Duodenal mucosa (tissue), 2 donors: Measurements from ENCODE around the gene APOB.

ENCODE experiments used
- H3K27ac ChIP-seq: one replicate; pipeline ENCODE4 v1.7.0; 2013; ENCODE audit warnings: low read depth, low read length
- H3K27me3 ChIP-seq, 2 donors: one replicate each; pipeline ENCODE4 v1.7.0; 2013; ENCODE audit warnings: low read length in 2 of 2, control low read depth in 1 of 2; ENCODE audit not compliant: insufficient read depth in 2 of 2, control insufficient read depth in 1 of 2
- H3K36me3 ChIP-seq, 2 donors: one replicate each; pipeline ENCODE4 v1.7.0; 2013; ENCODE audit warnings: low read length in 2 of 2, control low read depth in 1 of 2; ENCODE audit not compliant: insufficient read depth in 2 of 2, control insufficient read depth in 1 of 2
- H3K4me1 ChIP-seq, 2 donors: one replicate each; pipeline ENCODE4 v1.7.0; 2013; ENCODE audit warnings: low read length in 2 of 2, control low read depth in 1 of 2; ENCODE audit not compliant: insufficient read depth in 2 of 2, control insufficient read depth in 1 of 2
- H3K4me3 ChIP-seq, 2 donors: one replicate each; pipeline ENCODE4 v1.7.0; 2013; ENCODE audit warnings: low read length in 2 of 2, low read depth in 1 of 2
- H3K9ac ChIP-seq, 2 donors: one replicate each; pipeline ENCODE4 v1.7.0; 2013; ENCODE audit warnings: low read length in 2 of 2, low read depth in 1 of 2
- H3K9me3 ChIP-seq, 2 donors: one replicate each; pipeline ENCODE4 v1.7.0; 2013; ENCODE audit warnings: low read length in 2 of 2, control low read depth in 1 of 2; ENCODE audit not compliant: control insufficient read depth in 1 of 2

Gene APOB

DNA sequence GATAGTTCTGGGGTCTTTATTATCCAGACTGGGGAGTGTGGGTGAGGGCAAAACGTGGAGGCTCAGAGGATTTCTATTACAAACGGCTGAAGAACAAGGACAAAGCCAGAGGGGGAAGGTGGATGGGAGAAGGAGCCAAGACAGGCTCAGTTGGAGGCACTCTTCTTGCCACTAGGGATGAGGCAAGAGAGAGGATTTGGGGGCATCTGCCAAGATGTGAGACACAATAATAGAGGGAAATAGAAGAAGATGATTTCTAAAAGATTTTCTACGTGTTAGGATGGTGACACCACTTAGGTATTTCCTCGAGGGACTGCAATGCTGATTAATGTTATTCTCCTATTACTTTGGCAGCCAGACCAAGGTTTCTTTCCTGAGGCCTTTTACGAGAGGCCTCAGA lies 71.8 kb downstream of the APOB start:
- Histone ChIP-seq H3K36me3 (no peaks in the 10 kb centered on the region), H3K9ac (no peak overlapping the region), H3K27me3 (no peaks in the 10 kb centered on the region), H3K27ac (no peak overlapping the region), H3K4me1 (no peaks in the 10 kb centered on the region), H3K9me3 (no peaks in the 10 kb centered on the region), H3K4me3 (no peak overlapping the region)

DNA sequence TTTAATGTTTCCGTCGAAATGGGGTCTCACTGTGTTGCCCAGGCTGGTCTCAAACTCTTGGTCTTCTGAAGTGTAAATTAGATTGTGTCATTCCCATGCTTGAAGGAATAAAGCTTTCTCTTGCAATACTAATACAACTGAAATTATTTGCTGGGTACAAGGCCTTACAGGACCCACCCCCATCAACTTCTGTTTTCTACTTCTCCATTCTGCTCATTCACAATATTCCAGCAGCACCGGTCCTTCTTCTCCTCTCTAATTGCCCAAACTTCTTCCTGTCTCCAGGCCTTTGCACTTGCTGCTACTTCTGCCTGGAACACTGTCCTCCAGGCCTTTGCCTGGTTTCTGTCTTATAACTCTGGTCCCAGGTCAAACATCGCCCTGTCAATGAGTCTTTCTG lies 73.8 kb downstream of the APOB start:
- Histone ChIP-seq H3K4me3 (no peak overlapping the region), H3K4me1 (no peaks in the 10 kb centered on the region), H3K36me3 (no peaks in the 10 kb centered on the region), H3K9ac (no peak overlapping the region), H3K27ac (no peak overlapping the region), H3K9me3 (no peaks in the 10 kb centered on the region), H3K27me3 (no peaks in the 10 kb centered on the region)

DNA sequence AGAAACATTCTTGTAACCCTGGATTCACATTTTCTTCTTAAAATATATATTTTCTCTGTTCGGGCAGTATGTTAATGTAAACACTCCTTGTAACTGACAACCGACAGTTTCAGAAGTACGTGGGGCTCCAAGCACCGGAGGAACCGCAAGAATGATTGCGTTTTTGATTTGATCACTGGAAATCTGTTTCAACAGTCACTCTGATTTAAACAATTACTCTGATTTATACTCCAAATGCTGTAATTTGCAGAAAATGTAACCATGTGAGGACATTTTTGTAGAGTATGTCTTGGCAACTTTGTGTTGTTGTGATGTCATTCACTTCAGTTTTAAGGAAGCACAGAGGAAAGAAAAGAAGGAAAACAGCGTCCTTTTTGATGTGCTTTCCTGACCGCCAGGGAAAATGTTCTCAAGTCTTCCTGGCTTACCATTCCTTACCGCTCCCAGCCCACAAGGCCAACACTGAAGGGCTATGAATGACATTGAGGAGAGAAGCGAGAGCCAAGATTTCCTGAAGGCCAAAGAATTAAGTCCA lies 77.7 kb downstream of the APOB start:
- no peak overlapping the region for H3K4me3 ChIP-seq

DNA sequence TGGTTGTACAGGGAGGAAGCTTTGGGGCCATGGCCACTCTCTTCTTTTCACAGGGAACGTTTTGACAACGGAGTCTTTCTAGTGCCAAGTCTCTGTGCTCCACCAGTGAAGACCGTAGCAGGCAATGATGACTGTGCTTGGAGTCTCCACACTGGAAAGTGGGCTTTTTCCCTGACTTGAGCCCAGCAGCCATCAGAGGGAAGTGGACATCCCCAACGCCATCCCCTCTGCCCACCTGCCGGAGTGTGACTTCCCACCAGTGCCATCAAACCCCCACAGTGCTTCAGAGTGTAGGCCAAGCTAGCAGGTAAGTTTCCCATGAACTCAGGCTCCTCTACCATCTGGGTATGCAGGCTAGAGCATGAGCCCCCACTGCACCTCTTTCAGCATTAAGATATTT lies 78.7 kb downstream of the APOB start:
- no peaks in the 10 kb centered on the region for H3K36me3 ChIP-seq
- no peak overlapping the region for H3K9ac ChIP-seq
- H3K4me1 ChIP-seq, result no peaks in the 10 kb centered on the region
- no peaks in the 10 kb centered on the region for H3K27me3 ChIP-seq
- H3K4me3 ChIP-seq, result no peak overlapping the region
- H3K9me3 ChIP-seq, result no peaks in the 10 kb centered on the region
- no peak overlapping the region for H3K27ac ChIP-seq

More for the DNA sequence above, 77.7 kb downstream of the APOB start:
- no peaks in the 10 kb centered on the region for H3K9me3 ChIP-seq
- H3K4me1 ChIP-seq, result no peaks in the 10 kb centered on the region
- H3K9ac ChIP-seq, result no peak overlapping the region
- H3K36me3 ChIP-seq, result no peaks in the 10 kb centered on the region
- no peaks in the 10 kb centered on the region for H3K27me3 ChIP-seq
- no peak overlapping the region for H3K27ac ChIP-seq

DNA sequence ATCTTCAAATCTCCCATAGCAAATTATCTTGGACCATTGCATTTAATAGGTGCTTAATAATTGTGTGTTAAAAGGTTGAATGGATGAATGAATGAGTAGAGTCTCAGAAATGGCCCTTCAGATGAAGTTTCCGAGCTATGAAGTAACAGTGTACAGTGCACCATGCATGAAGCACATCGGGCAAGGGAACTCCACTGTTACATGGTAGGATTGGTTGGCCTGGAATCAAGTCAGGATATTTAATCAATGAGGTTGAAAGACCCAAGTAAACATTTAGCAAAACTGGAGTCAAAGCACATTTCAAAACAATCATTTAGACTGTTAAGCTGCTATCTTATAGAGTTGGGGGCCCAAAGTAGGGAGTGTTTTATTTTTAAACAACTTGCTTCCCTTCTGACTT lies 80.0 kb downstream of the APOB start:
- Histone ChIP-seq H3K4me3 (no peak overlapping the region), H3K27ac (no peak overlapping the region), H3K9ac (no peak overlapping the region), H3K9me3 (no peaks in the 10 kb centered on the region), H3K27me3 (no peaks in the 10 kb centered on the region), H3K4me1 (no peaks in the 10 kb centered on the region), H3K36me3 (no peaks in the 10 kb centered on the region)

DNA sequence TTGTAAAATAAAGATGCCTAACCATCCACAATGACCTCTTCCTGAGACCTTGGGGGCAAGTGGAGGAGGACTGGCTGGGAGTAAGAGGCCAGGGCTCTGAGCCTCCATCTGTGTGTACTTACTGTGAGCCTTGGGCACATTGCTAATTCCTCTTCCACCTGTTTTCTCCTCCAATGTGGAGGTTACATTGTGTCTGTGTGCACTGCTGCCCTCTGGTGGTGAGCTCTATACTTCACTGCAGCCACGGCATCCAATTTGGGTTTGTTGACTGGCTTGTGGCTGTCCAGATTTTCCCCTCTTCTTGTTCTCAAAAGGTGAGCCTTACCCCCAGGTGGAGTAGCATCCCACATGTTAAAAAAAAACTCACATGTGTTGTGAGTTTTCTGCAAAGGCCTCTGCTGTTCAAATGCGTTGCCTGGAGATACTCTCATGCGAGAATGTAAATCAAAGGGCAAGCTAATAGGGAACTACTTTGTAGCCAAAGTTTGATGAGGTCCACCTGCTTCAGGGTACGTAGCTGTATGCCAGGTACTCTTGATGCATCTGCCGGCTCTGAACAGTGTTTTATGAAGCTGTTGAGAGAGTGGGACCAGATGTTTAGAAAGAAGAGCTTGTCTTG lies 80.8 kb downstream of the APOB start:
- H3K4me1 ChIP-seq, result no peaks in the 10 kb centered on the region
- no peaks in the 10 kb centered on the region for H3K36me3 ChIP-seq
- H3K4me3 ChIP-seq, result no peak overlapping the region
- no peaks in the 10 kb centered on the region for H3K9me3 ChIP-seq
- no peak overlapping the region for H3K27ac ChIP-seq
- no peaks in the 10 kb centered on the region for H3K27me3 ChIP-seq
- no peak overlapping the region for H3K9ac ChIP-seq

DNA sequence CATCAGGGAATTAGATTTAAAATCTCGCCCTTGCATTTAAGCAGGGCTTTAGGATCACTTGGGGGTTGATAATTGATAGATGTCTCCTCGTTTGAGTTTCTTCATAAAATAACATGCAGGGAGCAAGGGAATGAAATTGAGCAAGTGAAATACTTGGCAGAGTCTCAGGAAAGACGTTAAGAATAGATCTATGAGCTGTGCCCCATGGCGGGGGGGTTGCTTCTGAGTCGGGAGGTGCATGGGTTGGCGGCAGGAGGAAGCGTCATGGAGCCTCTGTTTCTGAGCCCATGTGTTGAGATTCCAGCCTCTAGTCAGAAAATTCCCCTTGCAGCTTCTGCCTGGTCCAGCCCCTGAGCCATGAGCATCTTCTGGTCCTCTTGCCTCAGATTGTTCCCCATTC lies 82.0 kb downstream of the APOB start:
- Histone ChIP-seq H3K36me3 (no peaks in the 10 kb centered on the region), H3K27ac (no peak overlapping the region)

DNA sequence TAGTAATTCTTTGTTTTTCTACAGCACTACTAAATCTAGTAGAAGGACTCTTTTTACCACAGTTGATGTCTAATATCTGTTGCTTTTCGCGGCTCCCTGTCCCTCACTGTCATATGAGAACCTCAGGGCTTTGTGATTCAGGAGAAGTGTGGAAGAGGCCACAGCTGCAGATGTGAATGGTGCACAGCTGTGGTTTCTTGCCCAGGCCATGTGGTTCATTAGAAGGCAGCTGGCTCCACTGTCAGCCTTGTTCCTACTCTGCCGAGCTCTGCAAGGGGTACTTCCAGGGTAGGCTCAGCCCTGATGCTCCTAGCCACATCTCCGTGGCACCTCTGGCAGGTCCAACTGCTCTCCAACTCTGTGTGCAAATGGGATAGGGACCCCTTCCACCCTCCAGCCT lies 83.9 kb downstream of the APOB start:
- no peaks in the 10 kb centered on the region for H3K4me1 ChIP-seq
- no peak overlapping the region for H3K9ac ChIP-seq
- H3K27ac ChIP-seq, result no peak overlapping the region
- no peaks in the 10 kb centered on the region for H3K36me3 ChIP-seq
- no peaks in the 10 kb centered on the region for H3K9me3 ChIP-seq
- H3K4me3 ChIP-seq, result no peak overlapping the region
- no peaks in the 10 kb centered on the region for H3K27me3 ChIP-seq

More for the DNA sequence above, 82.0 kb downstream of the APOB start:
- H3K9ac ChIP-seq, result no peak overlapping the region
- H3K4me1 ChIP-seq, result no peaks in the 10 kb centered on the region
- H3K4me3 ChIP-seq, result no peak overlapping the region
- no peaks in the 10 kb centered on the region for H3K27me3 ChIP-seq
- H3K9me3 ChIP-seq, result no peaks in the 10 kb centered on the region

DNA sequence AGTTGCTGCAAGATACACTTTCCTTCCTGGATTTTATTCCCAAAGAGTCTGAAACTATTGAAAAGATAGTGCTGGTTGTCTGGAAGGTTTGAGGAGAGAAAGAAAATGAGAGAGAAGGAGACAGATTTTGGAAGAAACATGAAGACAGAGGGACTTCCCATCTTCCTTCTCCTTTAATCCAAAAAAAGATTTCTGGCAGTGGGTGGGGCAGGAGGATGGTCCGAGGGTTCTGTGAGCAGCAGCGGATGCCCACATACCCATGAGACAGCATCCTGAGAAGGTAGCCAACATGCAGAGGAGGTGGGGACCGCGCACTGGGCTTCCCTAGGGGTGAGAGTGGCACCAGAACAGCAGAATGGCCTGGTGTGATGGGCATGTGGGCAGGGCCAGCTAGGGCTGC lies 84.6 kb downstream of the APOB start:
- Histone ChIP-seq H3K9ac (no peak overlapping the region), H3K27ac (no peak overlapping the region), H3K36me3 (no peaks in the 10 kb centered on the region), H3K4me1 (no peaks in the 10 kb centered on the region), H3K4me3 (no peak overlapping the region), H3K27me3 (no peaks in the 10 kb centered on the region), H3K9me3 (no peaks in the 10 kb centered on the region)

DNA sequence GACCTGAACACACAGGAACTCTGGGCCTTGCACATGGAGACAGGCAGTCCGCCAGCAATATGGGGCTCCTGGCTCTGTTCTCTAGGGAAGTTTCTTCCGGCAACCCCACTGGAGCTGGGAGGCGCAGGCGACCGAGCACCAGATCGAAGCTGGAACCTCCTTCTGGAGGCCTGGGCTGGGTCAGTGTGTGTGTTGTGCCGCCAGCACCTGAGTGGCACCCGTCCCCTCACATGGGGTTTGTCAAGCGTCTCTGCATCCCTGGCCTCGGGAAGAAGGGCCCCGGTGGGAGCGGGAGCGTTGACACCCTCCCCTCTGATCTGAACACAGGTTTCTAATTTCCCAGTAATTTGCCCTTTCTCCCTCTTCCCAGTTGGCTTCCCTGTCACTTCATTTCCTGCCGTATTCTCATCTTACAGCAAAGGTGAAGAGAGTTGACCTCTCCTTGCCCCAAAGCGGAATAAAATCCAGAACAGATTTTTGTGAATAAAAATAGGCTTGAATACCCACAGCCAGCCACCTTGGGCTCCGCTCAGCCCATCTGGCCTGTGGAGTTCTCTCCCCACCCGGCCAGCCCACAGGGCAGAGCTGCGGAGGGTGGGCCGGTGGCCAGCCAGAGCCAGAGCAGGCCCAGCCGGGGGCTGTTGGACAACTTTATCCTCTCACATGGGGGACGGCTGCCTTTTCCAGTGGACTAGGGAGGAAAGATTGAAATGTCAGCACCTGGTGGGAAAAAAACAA lies 85.9 kb downstream of the APOB start:
- no peak overlapping the region for H3K9ac ChIP-seq
- peaks cover 0 to 4% of the 10 kb centered on the region in 2 donors for H3K27me3 ChIP-seq
- H3K27ac ChIP-seq, result no peak overlapping the region
- no peaks in the 10 kb centered on the region for H3K9me3 ChIP-seq
- no peaks in the 10 kb centered on the region for H3K36me3 ChIP-seq
- H3K4me1 ChIP-seq, result no peaks in the 10 kb centered on the region
- no peak overlapping the region for H3K4me3 ChIP-seq
